Retinal pigment epithelial cell (primary cell): ENCODE results near the gene SEC31A.

Experiments
- DNase-seq: peaks from one replicate; pipeline ENCODE4 v3.0.0-alpha.2; 2010; ENCODE audit warnings: low read depth
- H3K4me3 ChIP-seq: 2 replicates; pipeline ENCODE4 v1.5.1; 2011; ENCODE audit warnings: mild to moderate bottlenecking, low read length, control low read depth, moderate library complexity
- TF ChIP-seq, protein P1 (sequence below): conservative IDR thresholded peaks from 2 replicates; pipeline ENCODE4 v1.5.1; 2011; ENCODE audit warnings: low read depth, low read length, control low read depth, inconsistent platforms

Gene SEC31A

DNA sequence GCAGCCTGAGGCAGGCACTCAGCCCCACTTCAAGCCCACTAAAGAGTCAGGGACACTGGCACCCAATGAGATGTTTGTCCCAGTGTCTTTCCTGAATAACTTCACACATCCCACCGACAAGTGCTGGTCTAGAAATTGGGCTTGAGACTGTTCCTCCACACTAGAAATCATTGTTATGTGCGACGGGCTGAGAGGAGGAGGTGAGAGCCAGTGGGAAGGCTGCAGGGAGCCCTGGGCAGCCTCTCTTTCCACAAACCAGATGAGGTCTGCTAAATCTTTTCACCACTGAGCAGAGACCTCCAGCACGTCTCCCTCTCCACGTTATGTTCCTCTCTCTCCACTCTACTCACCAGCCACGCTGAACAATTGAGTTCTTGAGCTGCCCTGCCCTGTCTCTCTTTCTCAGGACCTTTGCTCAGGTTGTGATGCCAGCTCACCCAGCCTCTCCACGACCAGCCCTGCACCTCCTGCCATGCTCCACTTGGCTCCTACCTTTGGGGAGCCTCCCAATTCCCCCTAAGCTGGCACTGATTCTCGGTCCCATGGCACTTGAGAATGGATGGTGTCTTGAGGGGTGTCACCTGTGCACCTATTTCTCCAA lies 100.8 kb downstream of the SEC31A start:
- no peak for DNase-seq
- H3K4me3 ChIP-seq, result no peak overlapping the region
- TF ChIP-seq, protein P1, sequence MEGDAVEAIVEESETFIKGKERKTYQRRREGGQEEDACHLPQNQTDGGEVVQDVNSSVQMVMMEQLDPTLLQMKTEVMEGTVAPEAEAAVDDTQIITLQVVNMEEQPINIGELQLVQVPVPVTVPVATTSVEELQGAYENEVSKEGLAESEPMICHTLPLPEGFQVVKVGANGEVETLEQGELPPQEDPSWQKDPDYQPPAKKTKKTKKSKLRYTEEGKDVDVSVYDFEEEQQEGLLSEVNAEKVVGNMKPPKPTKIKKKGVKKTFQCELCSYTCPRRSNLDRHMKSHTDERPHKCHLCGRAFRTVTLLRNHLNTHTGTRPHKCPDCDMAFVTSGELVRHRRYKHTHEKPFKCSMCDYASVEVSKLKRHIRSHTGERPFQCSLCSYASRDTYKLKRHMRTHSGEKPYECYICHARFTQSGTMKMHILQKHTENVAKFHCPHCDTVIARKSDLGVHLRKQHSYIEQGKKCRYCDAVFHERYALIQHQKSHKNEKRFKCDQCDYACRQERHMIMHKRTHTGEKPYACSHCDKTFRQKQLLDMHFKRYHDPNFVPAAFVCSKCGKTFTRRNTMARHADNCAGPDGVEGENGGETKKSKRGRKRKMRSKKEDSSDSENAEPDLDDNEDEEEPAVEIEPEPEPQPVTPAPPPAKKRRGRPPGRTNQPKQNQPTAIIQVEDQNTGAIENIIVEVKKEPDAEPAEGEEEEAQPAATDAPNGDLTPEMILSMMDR, result no peak

DNA sequence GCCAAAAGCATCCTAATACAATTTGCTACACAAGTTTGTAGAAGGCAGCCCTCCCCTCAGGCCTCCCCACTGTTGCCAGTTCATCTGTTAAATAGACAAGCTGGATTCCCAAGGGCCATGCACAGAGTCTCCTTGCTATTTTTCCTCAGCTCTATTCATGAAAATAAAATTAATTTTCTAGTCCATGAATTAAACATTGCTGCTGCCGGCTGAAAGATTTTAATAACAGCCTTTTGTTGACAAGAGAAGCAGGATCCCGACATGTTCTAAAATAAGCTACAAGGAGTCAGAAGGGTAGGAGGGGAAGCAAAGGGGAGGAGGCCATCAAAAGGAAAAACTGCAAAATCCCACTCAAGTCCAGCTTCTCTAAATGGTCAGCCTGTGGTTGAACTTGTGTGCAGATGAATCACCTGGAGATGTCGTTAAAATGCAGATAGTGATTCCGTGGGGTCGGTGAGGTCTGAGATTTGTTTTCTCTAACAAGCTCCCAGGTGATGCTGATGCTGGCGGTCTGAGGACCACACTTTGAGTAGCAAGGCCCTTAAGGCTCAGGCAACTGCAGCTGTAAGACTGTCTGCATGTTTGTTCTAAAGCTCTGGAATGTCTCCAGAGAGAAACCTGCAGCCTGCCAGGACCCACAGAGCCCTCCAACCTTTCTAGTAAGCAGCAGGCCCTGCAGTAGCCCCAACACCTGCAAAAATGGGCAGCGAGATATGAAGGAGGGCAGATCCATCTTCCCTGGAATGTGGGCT lies 101.8 kb downstream of the SEC31A start:
- TF ChIP-seq, protein P1, result no peak
- no peak overlapping the region for H3K4me3 ChIP-seq
- no peak for DNase-seq

DNA sequence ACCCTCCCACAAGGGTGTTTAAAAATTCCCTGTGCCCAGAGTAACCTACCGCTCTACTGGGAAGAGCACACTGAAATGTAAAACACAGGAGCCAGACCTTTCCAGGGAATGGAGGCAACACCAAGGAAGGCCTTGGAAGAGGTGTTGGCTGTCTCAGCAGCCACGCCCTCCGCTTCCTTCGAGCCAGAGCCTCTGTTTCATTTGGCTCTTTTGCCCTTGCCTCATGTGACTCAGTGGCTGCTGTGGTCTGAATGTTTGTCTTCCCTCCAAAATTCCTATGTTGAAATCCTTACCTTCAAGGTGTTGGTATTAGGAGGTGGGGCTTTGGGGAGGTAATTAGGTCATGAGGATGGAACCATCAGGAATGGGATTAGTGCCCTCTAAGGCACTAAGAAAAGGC lies 103.6 kb downstream of the SEC31A start:
- DNase-seq, result no peak
- TF ChIP-seq, protein P1, result no peak
- no peak overlapping the region for H3K4me3 ChIP-seq

DNA sequence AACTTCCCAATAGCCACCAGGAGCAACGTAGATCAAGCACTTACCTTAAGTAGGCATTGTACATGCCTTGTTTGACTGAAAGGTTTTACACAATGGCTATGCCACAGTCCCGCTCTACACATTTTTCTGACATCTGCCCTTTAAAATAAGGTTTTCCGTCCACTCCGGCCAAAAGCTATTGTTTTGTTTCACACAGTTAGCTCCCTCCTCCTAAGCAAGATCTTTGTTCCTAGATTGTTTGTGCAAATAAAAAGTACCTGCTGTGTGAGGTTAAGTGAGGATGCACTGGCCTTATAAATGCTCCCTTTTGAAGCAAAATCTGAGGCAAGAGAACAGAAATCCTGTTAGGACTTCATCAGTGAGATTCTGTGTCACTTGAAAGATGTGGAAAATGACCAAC lies 104.1 kb downstream of the SEC31A start:
- TF ChIP-seq, protein P1, result no peak
- DNase-seq, result no peak
- no peak overlapping the region for H3K4me3 ChIP-seq

DNA sequence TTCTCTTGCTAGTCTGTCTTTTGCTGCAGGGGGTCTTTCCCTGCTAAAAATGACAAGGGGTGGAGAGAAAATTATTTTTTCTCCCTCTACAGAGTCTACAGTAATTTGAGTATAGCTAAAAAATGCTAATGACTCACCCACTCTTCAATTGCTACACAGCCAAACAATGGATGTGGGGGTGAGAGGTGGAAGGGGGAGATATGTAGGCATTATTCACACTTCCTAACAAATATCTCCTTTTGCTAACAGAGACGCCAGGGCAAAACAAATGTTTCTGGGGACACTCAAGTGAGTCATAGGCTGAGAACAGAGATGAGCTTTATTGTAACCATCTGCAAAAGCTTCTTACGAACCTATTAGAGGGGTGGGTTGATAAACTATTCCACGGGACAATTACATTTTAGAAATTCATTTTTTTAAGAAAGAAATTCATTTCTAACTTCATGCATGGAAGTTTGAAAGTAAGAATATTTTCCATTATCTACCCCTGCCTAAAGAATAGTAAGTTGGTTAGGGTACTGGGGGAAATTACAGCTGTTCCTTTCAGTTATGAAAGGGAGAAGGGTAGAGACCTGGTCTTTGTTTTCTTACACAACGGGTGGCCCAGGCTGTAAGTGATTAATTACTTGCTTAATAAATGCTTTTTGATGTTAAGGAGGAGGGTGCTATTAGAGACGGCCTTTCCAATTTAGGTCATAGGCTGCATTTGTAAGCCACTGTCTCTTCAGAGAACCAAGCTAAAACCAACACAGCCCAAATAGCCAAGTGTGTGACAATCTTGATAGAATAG lies 105.1 kb downstream of the SEC31A start:
- no peak for DNase-seq
- no peak overlapping the region for H3K4me3 ChIP-seq
- TF ChIP-seq, protein P1, result no peak

DNA sequence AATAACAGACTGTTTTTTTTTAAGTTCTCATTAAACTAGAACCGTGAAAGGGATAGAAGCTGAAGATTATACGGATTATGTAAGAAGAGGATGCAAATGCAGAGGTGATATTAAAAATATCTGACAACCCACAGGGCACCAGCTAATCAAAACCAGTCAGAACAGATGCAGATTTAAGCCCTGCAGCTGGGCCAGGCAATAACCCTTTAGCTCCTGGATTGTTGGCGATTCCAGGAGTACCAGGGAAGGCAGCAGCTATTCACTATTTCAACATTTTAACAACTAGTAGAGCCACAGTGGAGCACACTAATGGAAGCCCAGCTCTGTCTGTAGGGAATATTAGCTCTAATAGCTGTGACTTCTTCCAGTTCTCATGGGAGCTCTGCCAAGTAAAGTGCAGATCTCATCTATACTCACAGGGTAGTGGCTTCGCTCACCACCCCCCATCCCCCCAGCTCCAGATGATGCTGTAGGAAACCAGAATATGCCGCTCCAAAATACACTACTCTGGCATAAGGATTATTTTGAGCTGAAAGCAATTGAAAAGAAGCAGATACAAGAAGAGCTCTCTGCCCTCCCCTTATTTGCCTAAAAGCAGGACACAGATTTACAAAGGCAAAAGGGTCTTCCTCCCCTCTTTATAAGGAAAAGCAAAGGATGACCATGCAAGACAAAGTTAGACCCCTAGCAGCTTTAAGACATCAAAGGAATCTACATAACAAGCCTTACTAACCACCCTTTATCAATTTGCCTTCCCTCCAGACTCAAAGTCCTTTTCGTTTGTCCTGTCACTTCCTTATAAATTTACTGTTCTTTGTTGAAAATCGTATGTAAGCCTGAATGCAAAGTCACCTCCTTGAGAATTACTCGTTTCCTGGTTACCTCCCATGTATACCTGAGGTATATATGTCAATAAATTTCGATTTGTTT lies 106.0 kb downstream of the SEC31A start:
- no peak overlapping the region for H3K4me3 ChIP-seq
- DNase-seq, result no peak
- TF ChIP-seq, protein P1, result no peak
